Measurements from ENCODE around the gene DGUOK. TPM values are rescaled to one million over a fixed set of nuclear protein-coding genes. Genes with fewer than 3 reads are reported as not detected.

DGUOK gene
- total RNA-seq, 1 donor from 2014 or later, result 70.1 TPM

DNA sequence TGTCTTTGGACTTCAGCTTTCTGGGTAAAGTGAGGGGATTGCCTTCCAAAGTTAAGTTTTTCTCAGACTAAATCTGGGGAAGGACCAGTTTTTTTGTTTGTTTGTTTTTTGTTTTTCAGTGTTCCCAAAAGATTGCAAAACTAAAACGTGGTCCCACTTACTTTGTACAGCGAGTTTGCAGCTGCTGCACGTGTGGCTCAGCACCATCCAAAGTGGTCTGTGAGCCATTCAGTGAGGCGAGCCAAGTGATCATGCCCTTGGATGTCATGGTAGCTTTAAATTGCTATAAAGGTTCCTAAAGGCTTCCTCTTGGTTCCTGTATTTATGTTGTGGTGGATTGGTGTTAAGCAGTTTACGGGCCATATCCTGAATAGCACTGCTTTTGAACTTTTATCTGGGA is 81.0 kb downstream of the DGUOK start:
- intact Hi-C loops (cut with micrococcal nuclease), result no loop called here
- TF ChIP-seq, protein P1, sequence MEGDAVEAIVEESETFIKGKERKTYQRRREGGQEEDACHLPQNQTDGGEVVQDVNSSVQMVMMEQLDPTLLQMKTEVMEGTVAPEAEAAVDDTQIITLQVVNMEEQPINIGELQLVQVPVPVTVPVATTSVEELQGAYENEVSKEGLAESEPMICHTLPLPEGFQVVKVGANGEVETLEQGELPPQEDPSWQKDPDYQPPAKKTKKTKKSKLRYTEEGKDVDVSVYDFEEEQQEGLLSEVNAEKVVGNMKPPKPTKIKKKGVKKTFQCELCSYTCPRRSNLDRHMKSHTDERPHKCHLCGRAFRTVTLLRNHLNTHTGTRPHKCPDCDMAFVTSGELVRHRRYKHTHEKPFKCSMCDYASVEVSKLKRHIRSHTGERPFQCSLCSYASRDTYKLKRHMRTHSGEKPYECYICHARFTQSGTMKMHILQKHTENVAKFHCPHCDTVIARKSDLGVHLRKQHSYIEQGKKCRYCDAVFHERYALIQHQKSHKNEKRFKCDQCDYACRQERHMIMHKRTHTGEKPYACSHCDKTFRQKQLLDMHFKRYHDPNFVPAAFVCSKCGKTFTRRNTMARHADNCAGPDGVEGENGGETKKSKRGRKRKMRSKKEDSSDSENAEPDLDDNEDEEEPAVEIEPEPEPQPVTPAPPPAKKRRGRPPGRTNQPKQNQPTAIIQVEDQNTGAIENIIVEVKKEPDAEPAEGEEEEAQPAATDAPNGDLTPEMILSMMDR (IDR thresholded peaks at IDR 0.05), result no peak
- no peak overlapping the region for H3K27ac Mint-ChIP-seq
- peaks cover 37% of the 10 kb centered on the region for H3K4me1 Mint-ChIP-seq
- H3K27me3 Mint-ChIP-seq, result no peaks in the 10 kb centered on the region
- POLR2A ChIA-PET, result interaction anchor here (1.4 kb wide), 1 partner anchor 19 kb away, joined by 13 read pairs; no protein-coding TSS in a partner anchor
- peaks cover 70% of the 10 kb centered on the region for H3K36me3 Mint-ChIP-seq (ENCODE audit: low read depth)
- DNase-seq (no peak), ATAC-seq (ENCODE audit: low read depth) (no peak)
- H3K4me3 Mint-ChIP-seq, result no peak overlapping the region
- CTCF ChIA-PET, result no interaction called here
- H3K9me3 Mint-ChIP-seq, result no peaks in the 10 kb centered on the region

Other genes with a start within 250 kb of the DGUOK start
- 26.9 and 27.1 TPM in 2 replicates for gene TPRKB, start 189.5 kb upstream of the DGUOK start, total RNA-seq
- gene DUSP11, start 146.8 kb upstream of the DGUOK start, total RNA-seq, result 25.6 and 30.5 TPM in 2 replicates
- gene C2orf78, start 142.7 kb upstream of the DGUOK start, total RNA-seq, result not detected in 2 replicates
- 32.2 and 35.4 TPM in 2 replicates for gene STAMBP, start 97.9 kb upstream of the DGUOK start, total RNA-seq
- gene ACTG2, start 33.9 kb upstream of the DGUOK start, total RNA-seq, result not detected in 2 replicates
- 52.6 and 60.1 TPM in 2 replicates for gene TET3, start 58.0 kb downstream of the DGUOK start, total RNA-seq
- 18.8 and 19.1 TPM in 2 replicates for gene BOLA3, start 221.0 kb downstream of the DGUOK start, total RNA-seq